HG02973 (cell line): ENCODE data around the gene ZNF416.

Experiments used
- ATAC-seq: cut with Tn5 transposase; IDR thresholded peaks from one replicate; pipeline ENCODE4 v1.9.1; 2021; ENCODE audit warnings: moderate library complexity; ENCODE audit not compliant: unreplicated experiment

The ZNF416 gene

DNA sequence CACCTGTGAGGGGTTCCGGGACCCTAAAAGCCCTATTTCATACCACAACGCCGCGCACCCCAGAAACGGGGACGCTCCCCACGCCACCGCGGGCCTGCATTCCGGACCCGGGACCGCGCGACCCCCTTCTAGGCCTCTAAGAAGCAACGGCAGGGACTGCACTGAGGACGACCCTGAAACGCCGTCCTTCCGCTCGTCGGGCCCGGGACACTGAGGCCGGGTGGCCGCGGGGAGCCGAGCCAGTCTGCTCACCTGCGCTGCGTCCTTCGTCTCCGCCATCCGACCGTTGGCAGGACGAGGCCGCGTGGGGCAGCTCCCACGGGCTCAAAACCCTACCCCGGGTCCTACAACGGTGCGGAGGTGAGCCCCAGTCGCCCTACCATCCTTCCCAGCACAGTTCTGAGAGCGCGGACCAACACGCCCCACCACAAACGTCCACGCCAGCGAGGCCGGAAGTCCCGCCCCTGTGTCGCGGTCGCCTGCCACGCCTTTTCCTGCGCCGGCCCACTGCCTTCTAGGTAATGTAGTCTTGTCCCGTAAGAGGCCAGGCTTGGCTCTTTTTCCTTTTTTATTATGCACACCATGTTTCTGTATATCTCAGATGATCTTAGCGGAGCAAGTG is 19.2 kb downstream of the ZNF416 start, which contains the start of gene ZNF550:
Gene ZNF550 (minus strand): TSS at position 460 of the 622 bp plus-strand sequence. CDS start 181 bp downstream, at position 279.
- ATAC-seq = peak; percentile 84

DNA sequence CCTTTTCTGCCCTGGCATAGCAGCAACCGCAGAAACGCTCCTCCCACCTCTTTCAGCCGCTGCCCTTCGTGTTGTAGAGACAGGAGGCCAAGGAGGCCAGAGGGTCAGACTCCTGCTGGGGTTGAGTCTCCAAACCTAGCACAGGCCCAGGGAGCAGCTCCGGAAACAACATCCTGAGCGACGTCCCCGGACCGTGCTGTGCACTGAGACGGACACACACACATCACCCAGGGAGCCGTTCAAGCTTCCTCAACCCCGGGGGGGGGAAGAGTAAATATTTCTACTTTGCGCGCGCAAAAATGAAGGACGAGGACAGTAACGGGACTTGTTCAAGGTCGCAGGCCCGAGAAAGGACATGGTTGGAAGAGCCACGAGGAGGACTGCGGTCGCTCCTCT is 19.7 kb downstream of the ZNF416 start:
- peak; percentile 14 for ATAC-seq

GRCh38 chr19:57558525-57558924 is 20.2 kb downstream of the ZNF416 start:
- ATAC-seq = no peak

DNA sequence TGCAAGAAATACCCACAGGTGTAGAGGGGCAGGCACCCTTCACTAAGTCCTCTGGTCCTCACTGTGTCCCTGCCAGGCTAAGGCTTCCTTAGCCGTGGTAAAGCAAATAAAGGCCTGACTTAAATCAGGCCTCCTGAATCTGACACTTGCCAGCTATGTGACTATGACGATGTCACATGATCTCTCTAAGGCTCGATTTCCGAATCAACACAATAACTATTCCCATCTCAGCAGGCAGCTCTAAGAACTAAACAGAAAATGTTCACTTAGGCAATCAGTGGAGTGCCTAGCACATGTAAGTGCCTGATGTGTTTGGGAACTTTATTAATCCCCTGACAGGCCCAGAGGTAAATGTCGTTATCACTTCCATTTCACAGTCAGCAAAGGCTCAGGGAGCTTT is 21.1 kb downstream of the ZNF416 start:
- ATAC-seq = no peak

DNA sequence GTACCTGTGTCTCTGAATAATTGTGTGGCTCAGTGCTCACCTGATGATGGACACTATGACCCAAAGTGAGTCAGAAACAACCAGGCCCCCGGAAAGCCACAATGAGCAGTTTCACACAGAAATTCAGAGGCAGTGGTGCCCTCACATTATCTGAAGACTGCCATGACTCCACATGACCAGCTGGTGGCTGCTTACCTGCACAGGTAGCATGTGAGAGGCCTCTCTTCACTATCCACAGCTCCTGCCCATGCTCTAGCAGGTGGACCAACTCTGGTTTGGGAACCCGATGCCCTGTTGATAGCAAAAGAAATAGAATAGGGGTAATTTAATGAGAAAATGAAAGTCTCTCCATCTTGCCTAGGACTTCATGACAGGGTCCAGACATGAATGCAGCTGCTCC is 26.3 kb downstream of the ZNF416 start:
- ATAC-seq = no peak

DNA sequence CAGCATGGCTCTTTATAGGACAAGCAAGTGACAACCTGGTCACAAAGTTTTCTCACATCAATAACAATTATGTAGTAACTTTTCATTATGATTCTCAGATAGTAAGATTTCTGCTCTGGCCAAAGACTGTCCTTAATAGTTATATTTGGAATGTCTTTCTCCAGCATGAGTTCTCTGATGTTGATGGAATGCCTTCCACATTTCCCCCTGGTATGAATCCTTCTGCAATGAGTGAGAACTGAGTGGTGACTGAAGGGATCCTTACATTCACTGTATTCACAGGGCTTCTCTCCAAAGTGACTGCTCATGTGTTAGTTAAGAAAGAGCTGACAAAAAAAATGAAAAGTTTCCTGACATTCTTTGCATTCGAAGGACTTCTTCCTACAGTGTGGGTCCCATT is 32.2 kb downstream of the ZNF416 start:
- no peak for ATAC-seq

DNA sequence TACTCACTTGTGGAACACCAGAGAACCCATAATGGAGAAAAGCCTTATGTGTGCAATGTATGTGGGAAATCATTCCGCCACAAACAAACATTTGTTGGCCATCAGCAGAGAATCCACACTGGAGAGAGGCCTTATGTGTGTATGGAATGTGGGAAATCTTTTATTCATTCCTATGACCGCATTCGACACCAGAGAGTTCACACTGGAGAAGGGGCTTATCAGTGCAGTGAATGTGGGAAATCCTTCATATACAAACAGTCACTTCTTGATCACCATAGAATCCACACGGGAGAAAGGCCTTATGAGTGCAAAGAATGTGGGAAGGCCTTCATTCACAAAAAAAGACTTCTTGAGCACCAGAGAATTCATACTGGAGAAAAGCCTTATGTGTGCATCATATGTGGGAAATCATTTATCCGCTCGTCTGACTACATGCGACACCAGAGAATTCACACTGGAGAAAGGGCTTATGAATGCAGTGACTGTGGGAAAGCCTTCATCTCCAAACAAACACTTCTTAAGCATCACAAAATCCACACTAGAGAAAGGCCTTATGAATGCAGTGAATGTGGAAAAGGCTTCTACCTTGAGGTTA is 40.7 kb downstream of the ZNF416 start:
- ATAC-seq = no peak

DNA sequence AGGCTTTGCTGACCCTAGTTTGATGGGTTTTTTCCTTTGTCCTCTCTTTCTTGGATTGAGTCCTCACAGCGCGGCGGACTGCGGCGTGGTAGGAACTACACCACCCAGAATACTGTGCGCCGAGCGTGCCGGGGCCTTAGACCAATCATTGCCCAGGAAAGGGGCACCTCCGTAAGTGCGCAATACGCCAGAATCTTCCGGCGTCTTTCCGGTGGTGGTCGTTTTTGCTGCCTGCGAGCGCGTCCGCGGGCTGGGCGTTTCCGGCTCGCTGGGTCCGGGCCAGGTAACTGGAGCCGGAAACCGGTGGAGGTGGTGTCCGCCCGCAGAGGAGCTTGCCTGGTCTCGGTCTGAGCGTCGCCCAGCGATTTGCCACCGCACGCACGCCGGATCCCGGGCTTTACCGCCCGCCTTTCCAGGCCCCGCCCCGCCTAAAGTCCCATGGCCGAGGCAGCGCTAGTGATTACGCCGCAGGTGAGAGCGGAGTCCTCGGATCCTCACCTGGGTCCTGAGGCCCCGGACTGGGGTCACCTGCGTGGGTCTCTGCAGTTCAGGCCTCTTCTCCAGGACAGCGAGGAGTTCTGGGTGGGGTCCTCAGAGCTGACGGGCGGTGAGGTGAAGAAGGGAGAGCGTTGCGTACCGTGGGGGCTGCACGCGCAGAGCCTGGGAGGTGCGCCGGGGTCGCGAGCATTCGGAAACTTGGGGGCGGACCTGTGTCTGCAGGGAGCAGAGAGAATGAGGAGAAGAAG is 51.4 kb downstream of the ZNF416 start, which contains the start of gene ZNF549:
Gene ZNF549 (plus strand): TSS at position 221 of the 746 bp plus-strand sequence. CDS start 218 bp downstream, at position 439.
- ATAC-seq = peak; percentile 96
